Hematopoietic multipotent progenitor cell treated with erythropoietin and hydrocortisone succinate and interleukin-3 and kit ligand, for 17 days (in vitro differentiated cells): ENCODE results near the gene CD81.
"Not testable (repeated sequence)": the region's sequence is repeated elsewhere in the genome, so short reads cannot be mapped to it uniquely, and the experiment has no call there.

Source experiments
- DNase-seq: peaks from one replicate; pipeline ENCODE4 v3.0.0-alpha.2; 2015; ENCODE audit warnings: low spot score

Gene CD81

GRCh38 chr11:2357651-2358050, 19.5 kb upstream of the CD81 start:
- not testable (repeated sequence) for DNase-seq

GRCh38 chr11:2358754-2359442, 18.2 kb upstream of the CD81 start:
- DNase-seq = no peak

- DNase-seq = no peak
Measured at GRCh38 chr11:2359557-2359956, 17.6 kb upstream of the CD81 start.

- no peak for DNase-seq
Measured at GRCh38 chr11:2360081-2360642, 16.9 kb upstream of the CD81 start.

GRCh38 chr11:2361565-2361964, 15.5 kb upstream of the CD81 start:
- no peak for DNase-seq

GRCh38 chr11:2362414-2362813, 14.7 kb upstream of the CD81 start:
- no peak for DNase-seq

- no peak for DNase-seq
Measured at GRCh38 chr11:2363130-2363529, 14.0 kb upstream of the CD81 start.

- DNase-seq = no peak
Measured at GRCh38 chr11:2363577-2364370, 13.3 kb upstream of the CD81 start.

- not testable (repeated sequence) for DNase-seq
Measured at GRCh38 chr11:2364386-2364785, 12.7 kb upstream of the CD81 start.

- DNase-seq = no peak
Measured at GRCh38 chr11:2365571-2366210, 11.4 kb upstream of the CD81 start.

- no peak for DNase-seq
Measured at GRCh38 chr11:2366276-2366675, 10.8 kb upstream of the CD81 start.

GRCh38 chr11:2366733-2367132, 10.4 kb upstream of the CD81 start:
- no peak for DNase-seq

GRCh38 chr11:2367266-2368160, 9.6 kb upstream of the CD81 start:
- DNase-seq = no peak

GRCh38 chr11:2368178-2368850, 8.8 kb upstream of the CD81 start:
- no peak for DNase-seq

GRCh38 chr11:2368851-2369180, 8.3 kb upstream of the CD81 start:
- no peak for DNase-seq

GRCh38 chr11:2369320-2369719, 7.8 kb upstream of the CD81 start:
- no peak for DNase-seq

GRCh38 chr11:2369896-2370295, 7.2 kb upstream of the CD81 start:
- DNase-seq = no peak

- DNase-seq = no peak
Measured at GRCh38 chr11:2374456-2375201, 2.5 kb upstream of the CD81 start.

- DNase-seq = no peak
Measured at GRCh38 chr11:2375341-2375853, 1.7 kb upstream of the CD81 start.

- DNase-seq = no peak
Measured at GRCh38 chr11:2375964-2376551, 1.1 kb upstream of the CD81 start.
